ENCODE data around the gene KDM4C.

KDM4C gene

DNA sequence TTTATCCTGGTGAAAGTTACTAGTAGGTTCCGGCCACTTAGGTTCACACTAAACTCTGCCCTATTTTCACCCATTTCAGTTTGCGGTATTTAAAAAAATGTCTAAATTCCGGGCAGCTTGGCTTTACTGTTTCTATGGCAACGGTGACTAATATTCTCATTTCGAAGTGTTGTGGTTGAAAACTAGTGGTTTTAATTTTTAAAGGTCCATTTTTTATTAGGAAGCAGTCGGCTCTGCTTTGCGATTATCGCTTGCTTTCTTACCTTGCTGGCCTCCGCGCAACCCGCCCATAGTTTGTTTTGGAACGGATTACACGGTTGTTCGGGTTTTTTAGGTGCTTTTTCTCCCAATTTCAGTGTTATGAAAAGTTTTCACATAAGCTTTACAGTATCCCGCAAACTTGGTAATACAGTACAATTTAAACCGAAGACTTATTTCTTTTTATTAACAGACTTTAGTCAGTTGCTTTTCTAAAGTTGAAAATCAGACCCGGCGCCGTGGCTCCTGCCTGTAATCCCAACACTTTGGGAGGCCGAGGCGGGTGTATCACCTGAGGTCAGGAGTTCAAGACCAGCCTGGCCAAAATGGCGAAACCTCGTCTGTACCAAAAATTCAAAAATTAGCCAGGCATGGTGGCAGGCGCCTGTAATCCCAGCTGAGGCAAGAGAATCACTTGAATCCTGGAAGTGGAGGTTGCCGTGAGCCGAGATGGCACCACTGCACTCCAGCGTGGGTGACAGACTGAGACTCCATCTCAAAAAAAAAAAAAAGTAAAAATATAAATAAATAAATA is 1.6 kb downstream of the KDM4C start:
- H3K9me3 ChIP-seq = no peaks in the 10 kb centered on the region

DNA sequence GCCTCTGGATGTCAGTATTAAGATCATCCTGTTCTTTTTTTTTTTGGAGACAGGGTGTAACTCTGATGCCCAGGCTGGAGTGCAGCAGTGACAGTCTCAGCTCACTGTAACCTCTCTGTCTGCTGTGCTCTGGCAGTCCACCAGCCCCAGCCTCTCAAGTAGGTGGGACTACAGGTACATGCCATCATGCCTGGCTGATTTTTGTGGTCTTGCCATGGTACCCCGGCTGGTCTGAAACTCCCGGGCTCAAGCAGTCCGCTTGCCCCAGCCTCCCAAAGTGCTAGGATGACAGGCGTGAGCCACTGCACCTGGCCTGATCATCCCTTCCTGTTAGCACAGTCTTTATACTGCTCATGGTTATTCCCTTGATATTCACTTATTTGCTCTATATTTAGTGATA is 3.5 kb downstream of the KDM4C start:
- no peaks in the 10 kb centered on the region for H3K9me3 ChIP-seq
- no peaks in the 10 kb centered on the region for H3K27me3 ChIP-seq
- H3K4me3 ChIP-seq (ENCODE audit: low read depth in 1 of 2, low read length in 1 of 2) = no peak overlapping the region
- H3K4me1 ChIP-seq (ENCODE audit: control insufficient read depth in 1 of 2, insufficient read depth in 1 of 2, low read depth in 1 of 2, low read length in 1 of 2) = peaks cover 17 to 21% of the 10 kb centered on the region in 2 experiments
- no peaks in the 10 kb centered on the region for H3K36me3 ChIP-seq
- H3K27ac ChIP-seq = no peak overlapping the region
- TF ChIP-seq, protein P1, sequence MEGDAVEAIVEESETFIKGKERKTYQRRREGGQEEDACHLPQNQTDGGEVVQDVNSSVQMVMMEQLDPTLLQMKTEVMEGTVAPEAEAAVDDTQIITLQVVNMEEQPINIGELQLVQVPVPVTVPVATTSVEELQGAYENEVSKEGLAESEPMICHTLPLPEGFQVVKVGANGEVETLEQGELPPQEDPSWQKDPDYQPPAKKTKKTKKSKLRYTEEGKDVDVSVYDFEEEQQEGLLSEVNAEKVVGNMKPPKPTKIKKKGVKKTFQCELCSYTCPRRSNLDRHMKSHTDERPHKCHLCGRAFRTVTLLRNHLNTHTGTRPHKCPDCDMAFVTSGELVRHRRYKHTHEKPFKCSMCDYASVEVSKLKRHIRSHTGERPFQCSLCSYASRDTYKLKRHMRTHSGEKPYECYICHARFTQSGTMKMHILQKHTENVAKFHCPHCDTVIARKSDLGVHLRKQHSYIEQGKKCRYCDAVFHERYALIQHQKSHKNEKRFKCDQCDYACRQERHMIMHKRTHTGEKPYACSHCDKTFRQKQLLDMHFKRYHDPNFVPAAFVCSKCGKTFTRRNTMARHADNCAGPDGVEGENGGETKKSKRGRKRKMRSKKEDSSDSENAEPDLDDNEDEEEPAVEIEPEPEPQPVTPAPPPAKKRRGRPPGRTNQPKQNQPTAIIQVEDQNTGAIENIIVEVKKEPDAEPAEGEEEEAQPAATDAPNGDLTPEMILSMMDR (IDR thresholded peaks at IDR 0.05) = no peak

More for the DNA sequence above, 1.6 kb downstream of the KDM4C start:
- TF ChIP-seq, protein P1 (IDR thresholded peaks at IDR 0.05) = no peak
- peaks cover 18 to 21% of the 10 kb centered on the region in 2 experiments for H3K4me1 ChIP-seq (ENCODE audit: control insufficient read depth in 1 of 2, insufficient read depth in 1 of 2, low read depth in 1 of 2, low read length in 1 of 2)
- peak overlapping the region; percentile 93 for H3K27ac ChIP-seq
- no peaks in the 10 kb centered on the region for H3K36me3 ChIP-seq
- H3K4me3 ChIP-seq (ENCODE audit: low read depth in 1 of 2, low read length in 1 of 2) = peak overlapping the region; percentile 83 to 90
- H3K27me3 ChIP-seq = no peaks in the 10 kb centered on the region

- peaks cover 9 to 14% of the 10 kb centered on the region in 2 experiments for H3K4me1 ChIP-seq (ENCODE audit: control insufficient read depth in 1 of 2, insufficient read depth in 1 of 2, low read depth in 1 of 2, low read length in 1 of 2)
- H3K4me3 ChIP-seq (ENCODE audit: low read depth in 1 of 2, low read length in 1 of 2) = no peak overlapping the region
- no peaks in the 10 kb centered on the region for H3K27me3 ChIP-seq
- TF ChIP-seq, protein P1 (IDR thresholded peaks at IDR 0.05) = no peak
- H3K9me3 ChIP-seq = no peaks in the 10 kb centered on the region
- H3K36me3 ChIP-seq = no peaks in the 10 kb centered on the region
- no peak overlapping the region for H3K27ac ChIP-seq
Measured at GRCh38 chr9:6763244-6763643, 5.5 kb downstream of the KDM4C start.

GRCh38 chr9:6764011-6764410 is 6.2 kb downstream of the KDM4C start:
- H3K9me3 ChIP-seq = no peaks in the 10 kb centered on the region
- no peak overlapping the region for H3K4me3 ChIP-seq (ENCODE audit: low read depth in 1 of 2, low read length in 1 of 2)
- no peaks in the 10 kb centered on the region for H3K36me3 ChIP-seq
- H3K27me3 ChIP-seq = no peaks in the 10 kb centered on the region
- TF ChIP-seq, protein P1 (IDR thresholded peaks at IDR 0.05) = no peak
- no peak overlapping the region for H3K27ac ChIP-seq
- peaks cover 6 to 7% of the 10 kb centered on the region in 2 experiments for H3K4me1 ChIP-seq (ENCODE audit: control insufficient read depth in 1 of 2, insufficient read depth in 1 of 2, low read depth in 1 of 2, low read length in 1 of 2)

DNA sequence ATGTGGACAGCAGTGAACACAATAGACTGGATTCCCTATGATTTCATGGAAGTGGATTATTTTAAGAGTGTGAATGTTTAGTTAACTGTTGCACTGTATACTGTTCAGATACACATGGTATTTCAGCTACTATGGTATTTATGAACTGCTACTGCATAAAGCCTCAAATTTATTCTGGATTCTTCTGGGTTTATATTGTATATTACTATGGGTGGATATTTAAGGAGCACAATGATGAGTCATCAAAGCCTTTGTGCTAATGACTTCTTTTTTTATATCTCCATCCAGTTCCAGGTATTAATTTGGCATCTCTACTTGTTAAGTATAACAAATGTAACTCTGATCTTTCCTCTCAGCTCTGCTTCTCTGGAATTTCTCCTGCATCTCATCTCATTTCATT is 6.8 kb downstream of the KDM4C start:
- Histone ChIP-seq H3K27me3 (no peaks in the 10 kb centered on the region), H3K36me3 (no peaks in the 10 kb centered on the region), H3K27ac (no peak overlapping the region), H3K4me1 (ENCODE audit: control insufficient read depth in 1 of 2, insufficient read depth in 1 of 2, low read depth in 1 of 2, low read length in 1 of 2) (peaks cover 1 to 2% of the 10 kb centered on the region in 2 experiments), H3K4me3 (ENCODE audit: low read depth in 1 of 2, low read length in 1 of 2) (no peak overlapping the region), H3K9me3 (no peaks in the 10 kb centered on the region)
- TF ChIP-seq, protein P1 (IDR thresholded peaks at IDR 0.05) = no peak
